Left kidney (tissue), 2 donors: ENCODE data around the gene TRIM33. TPM values are rescaled to one million over a fixed set of nuclear protein-coding genes. Genes with fewer than 3 reads are reported as not detected.

Source experiments
- DNase-seq: peaks from one replicate; pipeline ENCODE4 v3.0.0-alpha.2; 2013
- polyA plus RNA-seq: library from polyadenylated mRNA; unstranded; fragments of 120-200 nt; gene quantifications from one replicate; pipeline ENCODE4 v1.2.1, GENCODE V29; 2013; ENCODE audit not compliant: insufficient read length

Gene TRIM33
- polyA plus RNA-seq, 1 donor, result 74.4 TPM

DNA sequence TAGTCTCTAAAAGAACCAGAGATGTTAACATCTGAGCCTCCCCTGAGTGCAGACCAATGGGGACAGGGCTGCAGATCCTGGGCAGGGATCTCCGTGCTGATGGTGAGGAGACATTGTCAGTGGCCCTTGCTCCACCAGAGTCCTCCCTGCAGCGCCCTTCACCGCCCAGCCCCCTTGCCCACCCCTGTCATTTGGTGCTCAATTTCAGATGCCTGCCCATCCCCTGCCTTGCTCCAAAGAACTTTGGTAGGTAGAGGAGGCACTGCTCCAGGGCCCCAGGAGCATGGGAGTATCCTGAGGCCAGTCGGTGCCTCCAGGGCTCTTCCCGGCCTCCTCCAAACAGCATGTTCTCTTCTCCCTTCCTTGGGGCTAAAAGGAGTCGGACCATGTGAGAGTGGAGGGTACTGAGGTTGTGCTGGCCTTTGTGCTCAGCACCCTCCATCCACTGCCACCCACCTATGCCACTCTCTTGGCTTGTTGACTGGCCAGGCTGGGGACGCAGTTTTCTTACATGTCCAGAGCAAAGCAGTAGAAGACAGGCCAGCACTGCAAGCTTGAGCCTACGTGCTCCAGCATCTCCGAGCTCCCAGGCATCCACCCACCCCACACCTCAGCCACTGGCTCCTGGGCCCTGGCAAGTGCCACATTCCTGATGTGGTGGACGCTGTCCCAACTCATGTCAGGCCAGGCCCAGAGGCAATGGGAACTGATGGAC lies 160.1 kb downstream of the TRIM33 start:
- DNase-seq, result no peak

DNA sequence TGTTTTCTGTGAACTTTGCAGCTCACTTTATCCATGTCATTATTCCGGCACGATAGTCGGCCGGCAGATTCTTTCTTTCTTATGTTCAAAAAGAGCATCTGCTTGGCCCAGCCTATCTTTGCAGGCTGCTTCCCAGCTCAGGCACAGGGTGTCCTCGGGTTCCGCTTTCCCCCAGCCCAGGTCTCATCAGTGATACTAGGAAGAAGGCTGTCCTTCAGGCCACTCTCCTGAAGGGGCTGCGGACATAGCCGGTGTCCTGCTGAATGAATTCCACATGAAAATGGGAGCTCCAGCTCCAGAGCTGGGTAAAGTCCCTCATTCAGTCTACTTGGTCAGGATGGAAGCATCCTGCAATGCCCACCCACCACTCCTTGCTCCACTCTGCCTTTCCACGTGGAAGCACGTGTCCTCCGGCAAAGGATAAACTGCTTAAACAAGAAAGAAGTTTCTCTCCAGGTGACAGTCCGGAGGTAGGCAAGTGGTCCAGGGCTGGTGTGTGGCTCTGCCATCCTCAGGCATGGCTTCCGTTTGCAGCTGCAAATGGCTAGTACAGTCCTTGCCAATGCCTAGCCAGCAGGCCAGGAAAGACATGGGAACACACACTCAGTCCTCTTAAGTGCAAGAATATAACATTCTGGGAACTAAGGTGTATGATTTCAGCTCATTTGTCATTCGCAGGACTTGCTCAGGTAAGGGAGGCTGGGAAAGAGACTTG lies 161.0 kb downstream of the TRIM33 start:
- DNase-seq, result no peak

DNA sequence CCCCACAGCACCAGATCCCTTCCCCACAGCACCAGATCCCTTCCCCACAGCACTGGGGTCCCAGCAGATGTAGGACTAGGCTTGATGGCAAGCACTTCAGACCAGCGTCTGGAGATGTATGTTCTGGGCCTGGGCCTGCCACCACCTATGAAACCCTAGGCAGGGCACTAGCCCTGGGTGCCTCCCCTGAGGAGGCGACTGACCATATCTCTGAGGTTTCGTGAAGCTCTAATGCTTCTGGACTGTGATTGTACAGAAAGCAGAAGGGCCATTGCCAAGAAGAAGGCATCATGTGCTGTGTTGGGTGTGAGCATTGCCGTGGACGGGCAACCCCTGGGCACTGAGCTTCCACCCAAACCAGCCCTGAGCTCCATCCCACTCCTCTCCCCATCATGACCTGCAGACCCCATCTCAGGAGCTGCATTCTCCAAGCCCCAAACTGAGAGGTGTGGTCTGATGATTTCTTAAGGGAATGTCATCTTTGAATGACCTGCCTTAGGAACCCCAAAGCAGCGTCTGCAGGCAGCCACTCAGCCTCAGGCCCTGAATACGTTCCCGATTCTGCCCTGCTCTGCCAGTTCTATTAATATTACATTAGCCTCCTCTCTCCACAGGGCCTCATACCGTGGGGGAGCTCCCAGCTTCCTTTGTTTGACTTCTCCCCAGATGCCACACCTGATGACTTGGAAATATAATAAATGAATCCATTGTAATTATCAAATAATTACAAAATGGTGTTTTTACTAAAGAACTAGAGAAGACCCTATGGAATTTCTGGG lies 163.4 kb downstream of the TRIM33 start:
- DNase-seq, result no peak

DNA sequence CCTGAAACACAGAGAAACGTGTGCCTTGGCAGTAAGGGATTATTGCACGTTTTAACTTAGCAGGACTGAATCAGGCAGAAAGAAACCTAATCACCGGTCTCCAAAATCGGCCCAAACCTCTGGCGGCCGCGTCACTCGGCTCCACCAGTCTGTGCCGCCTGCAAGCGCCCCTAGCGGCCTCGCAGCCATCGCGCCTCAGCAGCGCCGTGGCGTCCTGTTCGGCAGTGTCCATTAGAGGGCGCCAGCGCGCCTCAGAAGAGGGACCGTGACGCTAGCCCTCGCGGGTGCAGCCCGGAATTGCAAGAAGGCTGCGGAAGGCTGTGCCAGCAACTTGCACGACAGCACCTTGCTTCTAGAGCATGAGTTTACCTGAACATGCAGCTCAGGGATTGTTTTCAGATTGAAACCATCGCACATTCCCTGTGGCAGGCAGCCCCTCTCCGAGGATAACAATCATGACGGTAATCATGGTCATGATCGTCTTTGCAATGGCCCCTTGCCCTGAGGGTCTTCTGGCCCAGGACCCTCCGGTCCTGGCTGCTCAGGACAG lies 164.4 kb downstream of the TRIM33 start:
- DNase-seq, result peak; percentile 95

DNA sequence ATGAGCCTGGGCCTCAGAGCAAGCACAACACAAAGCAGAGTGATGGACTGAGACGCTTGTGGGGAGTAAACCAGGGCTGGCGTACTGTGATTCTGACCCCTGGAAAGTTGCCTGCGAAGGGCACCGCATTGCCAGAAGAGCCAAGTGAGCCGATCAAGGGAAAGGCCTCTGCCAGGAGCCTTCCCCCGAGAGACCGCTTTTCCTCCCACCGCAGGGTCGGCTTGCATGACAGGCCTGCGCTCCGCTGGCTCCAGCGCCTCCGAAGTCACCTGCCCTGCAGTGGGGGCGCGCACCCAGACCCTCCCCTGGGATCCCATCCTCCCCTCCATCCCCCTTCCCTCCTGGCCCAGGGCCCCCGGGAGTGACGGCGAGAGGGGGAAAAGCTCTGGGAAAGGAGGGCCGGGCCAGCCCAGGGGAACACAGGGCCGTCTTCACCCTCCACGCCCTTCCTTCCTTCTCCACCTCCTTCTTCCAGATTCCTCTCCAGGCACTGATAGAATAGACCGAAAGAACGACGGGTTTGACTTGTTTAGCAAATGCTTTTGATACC lies 165.0 kb downstream of the TRIM33 start:
- peak; percentile 28 for DNase-seq

DNA sequence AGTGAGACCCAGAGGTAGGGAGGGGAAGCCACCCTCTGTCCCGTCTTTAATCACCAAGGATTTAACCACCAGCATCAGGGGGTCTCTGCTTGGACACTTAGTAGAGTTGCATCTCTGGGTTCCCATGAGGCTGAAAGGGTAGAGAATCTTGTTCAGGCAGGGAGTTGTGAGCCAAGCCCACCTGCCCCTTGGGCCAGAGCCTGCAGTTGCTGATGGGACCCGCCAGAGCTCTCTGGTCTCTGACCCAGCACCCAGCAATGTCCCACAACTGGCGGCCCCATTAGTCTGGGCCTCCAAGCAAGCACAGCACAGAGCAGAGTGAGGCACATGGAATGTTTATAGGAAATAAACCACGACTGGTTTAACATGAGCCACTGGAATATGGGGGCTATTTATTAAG lies 166.3 kb downstream of the TRIM33 start:
- no peak for DNase-seq

Other genes with a start within 250 kb of the TRIM33 start
- 64.0 TPM for gene BCAS2, start 70.4 kb upstream of the TRIM33 start, polyA plus RNA-seq
- 5.4 TPM for gene DENND2C, start 158.8 kb upstream of the TRIM33 start, polyA plus RNA-seq
- not detected for gene AMPD1, start 184.3 kb upstream of the TRIM33 start, polyA plus RNA-seq
- 74.6 TPM for gene NRAS, start 205.6 kb upstream of the TRIM33 start, polyA plus RNA-seq
- gene CSDE1, start 246.8 kb upstream of the TRIM33 start, polyA plus RNA-seq, result 506 TPM